ENCODE data around the gene NTPCR. TPM values are rescaled to one million over a fixed set of nuclear protein-coding genes. Genes with fewer than 3 reads are reported as not detected.

Gene NTPCR
- total RNA-seq, 1 experiment from 2014 or later = 34.2 TPM

DNA sequence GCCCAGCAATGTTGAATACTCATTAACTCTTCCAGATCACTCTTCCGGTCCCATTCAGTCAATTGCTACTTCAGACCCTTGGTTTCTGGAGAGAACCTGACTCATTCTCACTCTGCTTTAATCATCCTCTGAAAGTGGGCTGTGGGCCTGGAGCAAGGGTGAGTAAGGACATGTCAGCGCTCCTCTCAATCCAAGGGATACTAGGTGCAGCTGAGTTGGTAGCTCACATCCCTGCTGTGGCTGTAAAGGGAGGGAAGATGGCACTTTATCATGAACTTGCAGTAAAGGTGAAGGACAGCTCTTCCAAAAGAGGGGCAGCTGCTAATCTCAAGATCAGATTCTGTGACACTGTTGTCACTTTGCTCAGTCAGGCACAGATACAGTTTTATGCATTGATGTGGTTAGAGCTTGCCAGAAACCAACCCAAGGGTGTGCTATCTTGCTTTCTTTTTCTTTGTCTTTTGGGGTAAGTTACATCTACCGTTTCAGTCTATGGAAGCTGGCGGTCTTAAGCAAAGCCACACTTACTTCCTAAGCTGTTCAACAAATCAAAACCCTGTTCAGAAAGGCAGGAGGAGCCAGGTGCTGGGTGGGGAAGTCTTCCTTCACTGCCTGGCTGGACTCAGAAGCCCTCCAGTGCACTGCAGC is 26.5 kb upstream of the NTPCR start:
- Histone ChIP-seq H3K79me2 (ENCODE audit: insufficient read depth, low read length) (no peaks in the 10 kb centered on the region), H4K20me1 (ENCODE audit: insufficient read depth) (no peaks in the 10 kb centered on the region), H3K27ac (ENCODE audit: low read depth, low read length) (no peak overlapping the region), H3K36me3 (ENCODE audit: control insufficient read depth in 1 of 2, insufficient read depth in 2 of 2, low read length in 2 of 2) (no peaks in the 10 kb centered on the region), H3K4me3 (replicated peaks in 1 of 2; ENCODE audit: low read depth in 1 of 2, low read length in 2 of 2) (no peak overlapping the region), H3K9ac (ENCODE audit: low read length) (no peak overlapping the region), H3K4me2 (ENCODE audit: low read length) (no peak overlapping the region), H2AFZ (ENCODE audit: low read depth, low read length, poor library complexity, severe bottlenecking) (no peak overlapping the region), H3K4me1 (ENCODE audit: control insufficient read depth in 1 of 2, insufficient read depth in 2 of 2, low read length in 2 of 2) (no peaks in the 10 kb centered on the region), H3K9me3 (ENCODE audit: control insufficient read depth in 1 of 2, insufficient read depth in 1 of 2, low read depth in 1 of 2, low read length in 2 of 2) (no peaks in the 10 kb centered on the region), H3K9me2 (ENCODE audit: insufficient read depth) (no peaks in the 10 kb centered on the region), H3K27me3 (ENCODE audit: insufficient read depth, low read length) (no peaks in the 10 kb centered on the region)
- POLR2A ChIA-PET = no interaction called here
- RAD21 ChIA-PET (ENCODE audit: low non-redundant PET in 1 of 2, low total read pairs in 2 of 2, uncharacterized antibody in 2 of 2, unreplicated experiment in 2 of 2) = no interaction called here
- no peak for ATAC-seq
- intact Hi-C loops (cut with micrococcal nuclease) = no loop called here
- no peak for TF ChIP-seq SIN3A (IDR thresholded peaks at IDR 0.05; ENCODE audit: low read depth)
- TF ChIP-seq JUND (IDR thresholded peaks at IDR 0.05) = no peak
- TF ChIP-seq YY1 (IDR thresholded peaks at IDR 0.05; ENCODE audit: extremely low read depth, insufficient replicate concordance, low read depth, low read length) = no peak
- TF ChIP-seq TCF7L2 (IDR thresholded peaks at IDR 0.05; ENCODE audit: borderline replicate concordance, extremely low read depth, insufficient read depth, insufficient read length) = no peak
- no peak for TF ChIP-seq SP1 (IDR thresholded peaks at IDR 0.05; ENCODE audit: low read depth)
- TF ChIP-seq CBX3 (IDR thresholded peaks at IDR 0.05; ENCODE audit: low read depth) = no peak
- no peak for TF ChIP-seq EZH2phosphoT487 (IDR thresholded peaks at IDR 0.05; ENCODE audit: borderline replicate concordance)
- no peak for TF ChIP-seq ZFX (IDR thresholded peaks at IDR 0.05)
- no peak for TF ChIP-seq ZNF274 (IDR thresholded peaks at IDR 0.05; ENCODE audit: low read depth, low read length)
- TF ChIP-seq POLR2A (IDR thresholded peaks at IDR 0.05; ENCODE audit: borderline replicate concordance, extremely low read depth, insufficient read depth, insufficient read length) = no peak
- TF ChIP-seq, protein P1, sequence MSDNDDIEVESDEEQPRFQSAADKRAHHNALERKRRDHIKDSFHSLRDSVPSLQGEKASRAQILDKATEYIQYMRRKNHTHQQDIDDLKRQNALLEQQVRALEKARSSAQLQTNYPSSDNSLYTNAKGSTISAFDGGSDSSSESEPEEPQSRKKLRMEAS (IDR thresholded peaks at IDR 0.05) = no peak
- TF ChIP-seq FOSL1 (IDR thresholded peaks at IDR 0.05; ENCODE audit: low read depth) = no peak
- TF ChIP-seq ELF1 (IDR thresholded peaks at IDR 0.05; ENCODE audit: borderline replicate concordance, low read depth) = no peak
- TF ChIP-seq, protein P2, sequence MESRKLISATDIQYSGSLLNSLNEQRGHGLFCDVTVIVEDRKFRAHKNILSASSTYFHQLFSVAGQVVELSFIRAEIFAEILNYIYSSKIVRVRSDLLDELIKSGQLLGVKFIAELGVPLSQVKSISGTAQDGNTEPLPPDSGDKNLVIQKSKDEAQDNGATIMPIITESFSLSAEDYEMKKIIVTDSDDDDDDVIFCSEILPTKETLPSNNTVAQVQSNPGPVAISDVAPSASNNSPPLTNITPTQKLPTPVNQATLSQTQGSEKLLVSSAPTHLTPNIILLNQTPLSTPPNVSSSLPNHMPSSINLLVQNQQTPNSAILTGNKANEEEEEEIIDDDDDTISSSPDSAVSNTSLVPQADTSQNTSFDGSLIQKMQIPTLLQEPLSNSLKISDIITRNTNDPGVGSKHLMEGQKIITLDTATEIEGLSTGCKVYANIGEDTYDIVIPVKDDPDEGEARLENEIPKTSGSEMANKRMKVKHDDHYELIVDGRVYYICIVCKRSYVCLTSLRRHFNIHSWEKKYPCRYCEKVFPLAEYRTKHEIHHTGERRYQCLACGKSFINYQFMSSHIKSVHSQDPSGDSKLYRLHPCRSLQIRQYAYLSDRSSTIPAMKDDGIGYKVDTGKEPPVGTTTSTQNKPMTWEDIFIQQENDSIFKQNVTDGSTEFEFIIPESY (IDR thresholded peaks at IDR 0.05; ENCODE audit: extremely low read depth, insufficient replicate concordance, low read length) = no peak
- no peak for TF ChIP-seq EGR1 (IDR thresholded peaks at IDR 0.05; ENCODE audit: low read depth)
- no peak for TF ChIP-seq EZH2 (IDR thresholded peaks at IDR 0.05)
- TF ChIP-seq, protein P3, sequence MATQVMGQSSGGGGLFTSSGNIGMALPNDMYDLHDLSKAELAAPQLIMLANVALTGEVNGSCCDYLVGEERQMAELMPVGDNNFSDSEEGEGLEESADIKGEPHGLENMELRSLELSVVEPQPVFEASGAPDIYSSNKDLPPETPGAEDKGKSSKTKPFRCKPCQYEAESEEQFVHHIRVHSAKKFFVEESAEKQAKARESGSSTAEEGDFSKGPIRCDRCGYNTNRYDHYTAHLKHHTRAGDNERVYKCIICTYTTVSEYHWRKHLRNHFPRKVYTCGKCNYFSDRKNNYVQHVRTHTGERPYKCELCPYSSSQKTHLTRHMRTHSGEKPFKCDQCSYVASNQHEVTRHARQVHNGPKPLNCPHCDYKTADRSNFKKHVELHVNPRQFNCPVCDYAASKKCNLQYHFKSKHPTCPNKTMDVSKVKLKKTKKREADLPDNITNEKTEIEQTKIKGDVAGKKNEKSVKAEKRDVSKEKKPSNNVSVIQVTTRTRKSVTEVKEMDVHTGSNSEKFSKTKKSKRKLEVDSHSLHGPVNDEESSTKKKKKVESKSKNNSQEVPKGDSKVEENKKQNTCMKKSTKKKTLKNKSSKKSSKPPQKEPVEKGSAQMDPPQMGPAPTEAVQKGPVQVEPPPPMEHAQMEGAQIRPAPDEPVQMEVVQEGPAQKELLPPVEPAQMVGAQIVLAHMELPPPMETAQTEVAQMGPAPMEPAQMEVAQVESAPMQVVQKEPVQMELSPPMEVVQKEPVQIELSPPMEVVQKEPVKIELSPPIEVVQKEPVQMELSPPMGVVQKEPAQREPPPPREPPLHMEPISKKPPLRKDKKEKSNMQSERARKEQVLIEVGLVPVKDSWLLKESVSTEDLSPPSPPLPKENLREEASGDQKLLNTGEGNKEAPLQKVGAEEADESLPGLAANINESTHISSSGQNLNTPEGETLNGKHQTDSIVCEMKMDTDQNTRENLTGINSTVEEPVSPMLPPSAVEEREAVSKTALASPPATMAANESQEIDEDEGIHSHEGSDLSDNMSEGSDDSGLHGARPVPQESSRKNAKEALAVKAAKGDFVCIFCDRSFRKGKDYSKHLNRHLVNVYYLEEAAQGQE (IDR thresholded peaks at IDR 0.05; ENCODE audit: low read depth) = no peak
- CTCF ChIA-PET = no interaction called here
- no TSS peak for BruUV-seq (replicated peaks)
- no peak for DNase-seq (ENCODE audit: low read depth, low spot score)

Data from HCT116 (cell line).